ENCODE results near the gene PCDHGA9.
"Not testable (repeated sequence)": the region's sequence is repeated elsewhere in the genome, so short reads cannot be mapped to it uniquely, and the experiment has no call there.

PCDHGA9 gene

GRCh38 chr5:141414548-141415274, 12.1 kb downstream of the PCDHGA9 start:
- not testable (repeated sequence) for DNase-seq

- not testable (repeated sequence) for DNase-seq
Observed at GRCh38 chr5:141415275-141415618, 12.7 kb downstream of the PCDHGA9 start.

- DNase-seq, result not testable (repeated sequence)
Observed at GRCh38 chr5:141417494-141418172, 15.1 kb downstream of the PCDHGA9 start, which contains the start of gene PCDHGB7. Gene PCDHGB7 (plus strand): TSS chr5:141417677. CDS start chr5:141417860, 183 bp downstream.

- no peak for DNase-seq
Observed at GRCh38 chr5:141419074-141419880, 16.7 kb downstream of the PCDHGA9 start.

GRCh38 chr5:141420855-141421488, 18.4 kb downstream of the PCDHGA9 start, which contains the start of gene PCDHGA11:
Gene PCDHGA11 (plus strand): TSS chr5:141421051. CDS start chr5:141421228, 177 bp downstream.
- DNase-seq, result no peak

GRCh38 chr5:141421489-141421855, 18.9 kb downstream of the PCDHGA9 start:
- no peak for DNase-seq

GRCh38 chr5:141422742-141423291, 20.2 kb downstream of the PCDHGA9 start:
- DNase-seq, result no peak

GRCh38 chr5:141427783-141428426, 25.3 kb downstream of the PCDHGA9 start:
- DNase-seq, result no peak

GRCh38 chr5:141430332-141431113, 27.9 kb downstream of the PCDHGA9 start, which contains the start of gene PCDHGA12:
Gene PCDHGA12 (plus strand): TSS chr5:141430507. CDS start chr5:141430760, 253 bp downstream.
- DNase-seq, result no peak

GRCh38 chr5:141431286-141431685, 28.7 kb downstream of the PCDHGA9 start:
- no peak for DNase-seq

GRCh38 chr5:141432308-141432707, 29.7 kb downstream of the PCDHGA9 start:
- not testable (repeated sequence) for DNase-seq

GRCh38 chr5:141432726-141433125, 30.1 kb downstream of the PCDHGA9 start:
- not testable (repeated sequence) for DNase-seq

GRCh38 chr5:141434006-141434405, 31.4 kb downstream of the PCDHGA9 start:
- no peak for DNase-seq

GRCh38 chr5:141437221-141437620, 34.6 kb downstream of the PCDHGA9 start:
- no peak for DNase-seq

GRCh38 chr5:141439411-141440141, 37.0 kb downstream of the PCDHGA9 start:
- DNase-seq, result no peak

- no peak for DNase-seq
Observed at GRCh38 chr5:141440341-141440740, 37.8 kb downstream of the PCDHGA9 start.

- no peak for DNase-seq
Observed at GRCh38 chr5:141441571-141442170, 39.1 kb downstream of the PCDHGA9 start.
